Osteocyte (in vitro differentiated cells): ENCODE measurements around the gene UPF1. TPM values are rescaled to one million over a fixed set of nuclear protein-coding genes. Genes with fewer than 3 reads are reported as not detected.

Experiments used
- DNase-seq: peaks from one replicate; pipeline ENCODE4 v3.0.0; 2021; ENCODE audit warnings: mixed read lengths; ENCODE audit not compliant: unreplicated experiment; ENCODE audit errors: extremely low spot score
- H3K27ac Mint-ChIP-seq: one replicate; pipeline ENCODE4 v1.8.0; 2021; ENCODE audit warnings: mild to moderate bottlenecking, mixed read lengths; ENCODE audit not compliant: unreplicated experiment
- H3K27me3 Mint-ChIP-seq: one replicate; pipeline ENCODE4 v1.8.0; 2021; ENCODE audit warnings: mixed read lengths; ENCODE audit not compliant: unreplicated experiment
- H3K36me3 Mint-ChIP-seq: one replicate; pipeline ENCODE4 v1.8.0; 2021; ENCODE audit warnings: mixed read lengths; ENCODE audit not compliant: unreplicated experiment
- H3K4me1 Mint-ChIP-seq: one replicate; pipeline ENCODE4 v1.8.0; 2021; ENCODE audit warnings: mixed read lengths; ENCODE audit not compliant: unreplicated experiment
- H3K4me3 Mint-ChIP-seq: one replicate; pipeline ENCODE4 v1.8.0; 2021; ENCODE audit warnings: mild to moderate bottlenecking, moderate library complexity, mixed read lengths; ENCODE audit not compliant: unreplicated experiment
- H3K9me3 Mint-ChIP-seq: one replicate; pipeline ENCODE4 v1.8.0; 2021; ENCODE audit warnings: mixed read lengths; ENCODE audit not compliant: unreplicated experiment
- CTCF ChIP-seq: fragments of 200-600 bp; sonication (generic); IDR thresholded peaks from 2 replicates; pipeline ENCODE4 v1.5.0; 2021; ENCODE audit warnings: antibody characterized with exemption, mild to moderate bottlenecking, moderate library complexity
- total RNA-seq: library from RNA; stranded (reverse); gene quantifications from 2 replicates; pipeline ENCODE4 v1.2.1, GENCODE V29; 2021

UPF1 gene
- total RNA-seq, 1 donor from 2014 or later: 58.0 TPM

GRCh38 chr19:18865106-18865972, 33.6 kb downstream of the UPF1 start:
- no peaks in the 10 kb centered on the region for H3K27me3 Mint-ChIP-seq
- no peaks in the 10 kb centered on the region for H3K9me3 Mint-ChIP-seq
- peaks cover 4% of the 10 kb centered on the region for H3K4me1 Mint-ChIP-seq
- no peak for TF ChIP-seq CTCF
- no peak overlapping the region for H3K4me3 Mint-ChIP-seq
- H3K27ac Mint-ChIP-seq: no peak overlapping the region
- H3K36me3 Mint-ChIP-seq: peaks cover 27% of the 10 kb centered on the region
- no peak for DNase-seq

GRCh38 chr19:18865973-18866799, 34.4 kb downstream of the UPF1 start:
- Mint-ChIP-seq H3K36me3 (peaks cover 22% of the 10 kb centered on the region), H3K27me3 (no peaks in the 10 kb centered on the region), H3K9me3 (no peaks in the 10 kb centered on the region), H3K4me1 (peaks cover 4% of the 10 kb centered on the region), H3K4me3 (no peak overlapping the region), H3K27ac (no peak overlapping the region)
- TF ChIP-seq CTCF: peak; percentile 100
- DNase-seq: peak; percentile 92

GRCh38 chr19:18866800-18867123, 35.0 kb downstream of the UPF1 start:
- H3K27me3 Mint-ChIP-seq: no peaks in the 10 kb centered on the region

GRCh38 chr19:18867199-18867598, 35.4 kb downstream of the UPF1 start:
- peaks cover 22% of the 10 kb centered on the region for H3K36me3 Mint-ChIP-seq
- no peaks in the 10 kb centered on the region for H3K9me3 Mint-ChIP-seq
- H3K4me1 Mint-ChIP-seq: peaks cover 11% of the 10 kb centered on the region
- H3K27ac Mint-ChIP-seq: no peak overlapping the region
- no peak for DNase-seq
- H3K4me3 Mint-ChIP-seq: no peak overlapping the region
- no peaks in the 10 kb centered on the region for H3K27me3 Mint-ChIP-seq
- TF ChIP-seq CTCF: no peak

More at GRCh38 chr19:18866800-18867123, 35.0 kb downstream of the UPF1 start:
- Mint-ChIP-seq H3K36me3 (peaks cover 25% of the 10 kb centered on the region), H3K27ac (no peak overlapping the region), H3K9me3 (no peaks in the 10 kb centered on the region), H3K4me1 (peaks cover 8% of the 10 kb centered on the region), H3K4me3 (no peak overlapping the region)
- no peak for DNase-seq
- no peak for TF ChIP-seq CTCF

GRCh38 chr19:18867751-18868150, 36.0 kb downstream of the UPF1 start:
- Mint-ChIP-seq H3K36me3 (peaks cover 19% of the 10 kb centered on the region), H3K4me1 (peaks cover 11% of the 10 kb centered on the region), H3K27ac (no peak overlapping the region), H3K9me3 (no peaks in the 10 kb centered on the region), H3K27me3 (no peaks in the 10 kb centered on the region), H3K4me3 (no peak overlapping the region)
- no peak for TF ChIP-seq CTCF
- no peak for DNase-seq
